ENCODE data around the gene NUDT8. TPM values are rescaled to one million over a fixed set of nuclear protein-coding genes. Genes with fewer than 3 reads are reported as not detected.

NUDT8 gene
- total and polyA plus RNA-seq, 10 of the 15 experiments (the other 5 are each of a cell fraction or from before 2014, with no cell fraction given): 0.32 to 18.2 (median 9.8) TPM

DNA sequence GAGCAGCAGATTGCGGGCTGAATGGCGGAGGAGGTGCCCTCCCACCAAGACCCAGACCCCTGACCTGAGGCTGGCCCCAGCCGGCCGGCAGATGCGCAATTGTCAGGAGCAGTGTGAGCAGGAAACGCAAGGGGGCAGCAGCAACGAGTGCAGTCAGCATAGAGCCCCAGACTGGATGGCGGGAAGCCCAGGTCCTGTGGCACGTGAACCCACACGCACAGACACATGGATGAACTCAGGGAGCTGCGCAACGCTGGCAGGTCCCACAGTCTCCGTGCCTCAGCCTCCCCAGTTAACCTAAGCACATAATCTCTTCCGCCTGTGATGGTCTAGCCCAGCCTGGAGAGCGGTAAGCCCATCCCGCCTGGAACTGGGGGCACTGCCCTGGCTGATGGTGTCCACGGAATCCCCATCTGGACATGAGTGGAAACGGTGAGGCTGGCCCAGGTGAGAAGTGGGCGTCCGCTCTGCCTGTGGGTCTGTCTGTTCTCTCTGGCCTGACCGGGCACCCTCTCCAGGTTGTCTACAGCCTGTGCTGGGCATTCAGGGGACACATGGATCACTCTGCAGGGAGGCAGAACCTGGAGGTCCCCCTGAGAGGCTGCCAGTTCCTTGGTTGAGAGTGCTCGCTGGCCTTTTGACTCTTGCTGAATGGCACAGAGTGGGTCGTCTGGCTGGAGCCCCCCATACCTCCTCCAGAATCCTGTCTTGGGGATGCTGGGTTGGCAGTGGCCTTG is 10.5 kb upstream of the NUDT8 start:
- 33% methylated on average over 23 of the region's 23 CpGs for WGBS (ENCODE audit: insufficient coverage, insufficient replicate concordance, low lambda C conversion rate, missing lambda C conversion rate)
- peaks cover 3% of the 10 kb centered on the region; the same call in 2 of the 3 replicates for H3K9me3 ChIP-seq (replicated peaks; ENCODE audit: control insufficient read depth, insufficient read depth, low read length)
- intact Hi-C loops (cut with micrococcal nuclease; ENCODE audit: unreplicated experiment): loop anchor here (1.0 kb wide), 1 partner anchor 19 kb away; no protein-coding TSS in a partner anchor
- in situ Hi-C loops (cut with MboI): no loop called here
- no peak overlapping the region; the same call in 1 of the 2 replicates for H2AFZ ChIP-seq (ENCODE audit: control insufficient read depth, low read depth, low read length)
- H3K36me3 ChIP-seq (ENCODE audit: control insufficient read depth in 2 of 2, insufficient read depth in 2 of 2, low read length in 1 of 2): no peaks in the 10 kb centered on the region
- BruUV-seq (replicated peaks): no TSS peak
- H4K20me1 ChIP-seq (ENCODE audit: control insufficient read depth, insufficient read depth): no peaks in the 10 kb centered on the region
- POLR2A ChIA-PET: no interaction called here
- SMC1A ChIA-PET (ENCODE audit: uncharacterized antibody, unreplicated experiment): interaction anchor here (0.9 to 1.1 kb wide), 2 partner anchors 19 to 22 kb away, joined by 3 to 9 read pairs; no protein-coding TSS in a partner anchor
- no peak overlapping the region for H3K9ac ChIP-seq (ENCODE audit: control insufficient read depth, insufficient read depth, low read length)
- CTCF ChIA-PET: interaction anchor here (0.7 to 4.6 kb wide), 6 partner anchors 8 to 288 kb away, joined by 3 to 26 read pairs (median 4); no protein-coding TSS in a partner anchor
- ATAC-seq (peak; percentile 93), DNase-seq (ENCODE audit: low read depth, low spot score) (no peak), FAIRE-seq (peak; percentile 73)
- H3K4me2 ChIP-seq (ENCODE audit: control insufficient read depth, insufficient read depth): no peak overlapping the region
- RAD21 ChIA-PET (ENCODE audit: unreplicated experiment): no interaction called here
- no peak overlapping the region for H3K27ac ChIP-seq (ENCODE audit: control insufficient read depth, insufficient read depth)
- H3K4me1 ChIP-seq (ENCODE audit: control insufficient read depth, insufficient read depth, low read length): peaks cover 13% of the 10 kb centered on the region
- no peaks in the 10 kb centered on the region for H3K79me2 ChIP-seq (ENCODE audit: control insufficient read depth, insufficient read depth, low read length)
- no peaks in the 10 kb centered on the region; a peak in 1 of 4 replicates for H3K27me3 ChIP-seq (replicated peaks in 1 of 2; ENCODE audit: control insufficient read depth in 2 of 2, insufficient read depth in 2 of 2, low read length in 1 of 2)
- H3K4me3 ChIP-seq: no peak overlapping the region
- TF ChIP-seq, protein P1, sequence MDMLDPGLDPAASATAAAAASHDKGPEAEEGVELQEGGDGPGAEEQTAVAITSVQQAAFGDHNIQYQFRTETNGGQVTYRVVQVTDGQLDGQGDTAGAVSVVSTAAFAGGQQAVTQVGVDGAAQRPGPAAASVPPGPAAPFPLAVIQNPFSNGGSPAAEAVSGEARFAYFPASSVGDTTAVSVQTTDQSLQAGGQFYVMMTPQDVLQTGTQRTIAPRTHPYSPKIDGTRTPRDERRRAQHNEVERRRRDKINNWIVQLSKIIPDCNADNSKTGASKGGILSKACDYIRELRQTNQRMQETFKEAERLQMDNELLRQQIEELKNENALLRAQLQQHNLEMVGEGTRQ (IDR thresholded peaks at IDR 0.05; ENCODE audit: borderline replicate concordance, low read depth, low read length): no peak; the same call in 1 of the 2 replicates
- no peak for TF ChIP-seq NFYA (IDR thresholded peaks at IDR 0.05; ENCODE audit: borderline replicate concordance, low read depth, low read length)
- no peak for TF ChIP-seq NRF1 (conservative IDR thresholded peaks at IDR 0.05; ENCODE audit: low read depth, low read length)
- no peak for TF ChIP-seq MTA3 (IDR thresholded peaks at IDR 0.05; ENCODE audit: borderline replicate concordance, low read length)
- TF ChIP-seq TAF1 (IDR thresholded peaks at IDR 0.05; ENCODE audit: borderline replicate concordance, low read depth, low read length): no peak
- TF ChIP-seq JUNB (IDR thresholded peaks at IDR 0.05): no peak
- TF ChIP-seq, protein P2, sequence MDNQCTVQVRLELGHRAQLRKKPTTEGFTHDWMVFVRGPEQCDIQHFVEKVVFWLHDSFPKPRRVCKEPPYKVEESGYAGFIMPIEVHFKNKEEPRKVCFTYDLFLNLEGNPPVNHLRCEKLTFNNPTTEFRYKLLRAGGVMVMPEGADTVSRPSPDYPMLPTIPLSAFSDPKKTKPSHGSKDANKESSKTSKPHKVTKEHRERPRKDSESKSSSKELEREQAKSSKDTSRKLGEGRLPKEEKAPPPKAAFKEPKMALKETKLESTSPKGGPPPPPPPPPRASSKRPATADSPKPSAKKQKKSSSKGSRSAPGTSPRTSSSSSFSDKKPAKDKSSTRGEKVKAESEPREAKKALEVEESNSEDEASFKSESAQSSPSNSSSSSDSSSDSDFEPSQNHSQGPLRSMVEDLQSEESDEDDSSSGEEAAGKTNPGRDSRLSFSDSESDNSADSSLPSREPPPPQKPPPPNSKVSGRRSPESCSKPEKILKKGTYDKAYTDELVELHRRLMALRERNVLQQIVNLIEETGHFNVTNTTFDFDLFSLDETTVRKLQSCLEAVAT (IDR thresholded peaks at IDR 0.05): no peak
- TF ChIP-seq TARDBP (IDR thresholded peaks at IDR 0.05; ENCODE audit: borderline replicate concordance): no peak
- TF ChIP-seq BMI1 (IDR thresholded peaks at IDR 0.05; ENCODE audit: borderline replicate concordance): no peak
- TF ChIP-seq MYB (IDR thresholded peaks at IDR 0.05; ENCODE audit: borderline replicate concordance, low read depth, low read length): no peak
- TF ChIP-seq NR2F1 (conservative IDR thresholded peaks at IDR 0.05): 0 out of 2 replicates have a peak, but pooled peaks have one; percentile 34
- TF ChIP-seq YY1 (IDR thresholded peaks at IDR 0.05; ENCODE audit: low read depth, low read length): peak; percentile 59
- TF ChIP-seq, protein P3, sequence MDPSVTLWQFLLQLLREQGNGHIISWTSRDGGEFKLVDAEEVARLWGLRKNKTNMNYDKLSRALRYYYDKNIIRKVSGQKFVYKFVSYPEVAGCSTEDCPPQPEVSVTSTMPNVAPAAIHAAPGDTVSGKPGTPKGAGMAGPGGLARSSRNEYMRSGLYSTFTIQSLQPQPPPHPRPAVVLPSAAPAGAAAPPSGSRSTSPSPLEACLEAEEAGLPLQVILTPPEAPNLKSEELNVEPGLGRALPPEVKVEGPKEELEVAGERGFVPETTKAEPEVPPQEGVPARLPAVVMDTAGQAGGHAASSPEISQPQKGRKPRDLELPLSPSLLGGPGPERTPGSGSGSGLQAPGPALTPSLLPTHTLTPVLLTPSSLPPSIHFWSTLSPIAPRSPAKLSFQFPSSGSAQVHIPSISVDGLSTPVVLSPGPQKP (IDR thresholded peaks at IDR 0.05; ENCODE audit: low read depth, low read length): no peak
- TF ChIP-seq NBN (IDR thresholded peaks at IDR 0.05): no peak
- no peak for TF ChIP-seq RFX5 (IDR thresholded peaks at IDR 0.05; ENCODE audit: low read depth, low read length)
- TF ChIP-seq FOXM1 (IDR thresholded peaks at IDR 0.05; ENCODE audit: low read depth, low read length): no peak
- TF ChIP-seq, protein P4, sequence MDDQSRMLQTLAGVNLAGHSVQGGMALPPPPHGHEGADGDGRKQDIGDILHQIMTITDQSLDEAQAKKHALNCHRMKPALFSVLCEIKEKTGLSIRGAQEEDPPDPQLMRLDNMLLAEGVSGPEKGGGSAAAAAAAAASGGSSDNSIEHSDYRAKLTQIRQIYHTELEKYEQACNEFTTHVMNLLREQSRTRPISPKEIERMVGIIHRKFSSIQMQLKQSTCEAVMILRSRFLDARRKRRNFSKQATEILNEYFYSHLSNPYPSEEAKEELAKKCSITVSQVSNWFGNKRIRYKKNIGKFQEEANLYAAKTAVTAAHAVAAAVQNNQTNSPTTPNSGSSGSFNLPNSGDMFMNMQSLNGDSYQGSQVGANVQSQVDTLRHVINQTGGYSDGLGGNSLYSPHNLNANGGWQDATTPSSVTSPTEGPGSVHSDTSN (IDR thresholded peaks at IDR 0.05; ENCODE audit: insufficient replicate concordance, low read depth, low read length): no peak
- no peak for TF ChIP-seq BCL11A (IDR thresholded peaks at IDR 0.05; ENCODE audit: low read depth, low read length)
- TF ChIP-seq SREBF1 (IDR thresholded peaks at IDR 0.05; ENCODE audit: low read length): no peak
- TF ChIP-seq KLF5 (IDR thresholded peaks at IDR 0.05; ENCODE audit: partially characterized antibody): no peak
- TF ChIP-seq TCF7 (IDR thresholded peaks at IDR 0.05; ENCODE audit: borderline replicate concordance): no peak
- peak; percentile 74 for TF ChIP-seq SMC3 (IDR thresholded peaks at IDR 0.05; ENCODE audit: borderline replicate concordance, low read length)
